ENCODE results near the gene FLT3. TPM values are rescaled to one million over a fixed set of nuclear protein-coding genes. Genes with fewer than 3 reads are reported as not detected.

Gene FLT3
- polyA plus RNA-seq, 1 experiment: not detected

- CTCF ChIA-PET: interaction anchor here (1.1 kb wide), 1 partner anchor 300 kb away, joined by 3 read pairs; no protein-coding TSS in a partner anchor
- no peak for DNase-seq (ENCODE audit: low read depth)
- H3K4me3 ChIP-seq (ENCODE audit: low read depth, low read length): no peak overlapping the region
- H3K27me3 ChIP-seq (ENCODE audit: control insufficient read depth, insufficient read depth, low read length): peaks cover 3% of the 10 kb centered on the region; the same call in 1 of the 2 replicates
- no peaks in the 10 kb centered on the region for H3K36me3 ChIP-seq (ENCODE audit: control insufficient read depth, insufficient read depth, low read length)
- no peak for TF ChIP-seq CTCF (IDR thresholded peaks at IDR 0.05; ENCODE audit: insufficient read depth, low read depth, low read length)
- POLR2A ChIA-PET: interaction anchor here (0.5 kb wide), 1 partner anchor 8 kb away, joined by 6 read pairs; no protein-coding TSS in a partner anchor
These were observed 29.7 kb upstream of the FLT3 start for GRCh38 chr13:28129911-28130693.

- POLR2A ChIA-PET: no interaction called here
- no peak overlapping the region for H3K4me3 ChIP-seq (ENCODE audit: low read depth, low read length)
- peaks cover 3% of the 10 kb centered on the region; the same call in 1 of the 2 replicates for H3K27me3 ChIP-seq (ENCODE audit: control insufficient read depth, insufficient read depth, low read length)
- H3K36me3 ChIP-seq (ENCODE audit: control insufficient read depth, insufficient read depth, low read length): no peaks in the 10 kb centered on the region
- no peak for TF ChIP-seq CTCF (IDR thresholded peaks at IDR 0.05; ENCODE audit: insufficient read depth, low read depth, low read length)
- CTCF ChIA-PET: no interaction called here
- DNase-seq (ENCODE audit: low read depth): no peak
These were observed 28.6 kb upstream of the FLT3 start for GRCh38 chr13:28128926-28129325.

- no peak overlapping the region for H3K4me3 ChIP-seq (ENCODE audit: low read depth, low read length)
- peaks cover 3% of the 10 kb centered on the region; the same call in 1 of the 2 replicates for H3K27me3 ChIP-seq (ENCODE audit: control insufficient read depth, insufficient read depth, low read length)
- DNase-seq (ENCODE audit: low read depth): no peak
- ChIA-PET CTCF (no interaction called here), POLR2A (no interaction called here)
- H3K36me3 ChIP-seq (ENCODE audit: control insufficient read depth, insufficient read depth, low read length): no peaks in the 10 kb centered on the region
- no peak for TF ChIP-seq CTCF (IDR thresholded peaks at IDR 0.05; ENCODE audit: insufficient read depth, low read depth, low read length)
These were observed 27.7 kb upstream of the FLT3 start for GRCh38 chr13:28128030-28128429.

- no peak for DNase-seq (ENCODE audit: low read depth)
- peaks cover 3% of the 10 kb centered on the region for H3K27me3 ChIP-seq (ENCODE audit: control insufficient read depth, insufficient read depth, low read length)
- ChIA-PET POLR2A (no interaction called here), CTCF (no interaction called here)
- TF ChIP-seq CTCF (IDR thresholded peaks at IDR 0.05; ENCODE audit: insufficient read depth, low read depth, low read length): no peak
- no peak overlapping the region for H3K4me3 ChIP-seq (ENCODE audit: low read depth, low read length)
- H3K36me3 ChIP-seq (ENCODE audit: control insufficient read depth, insufficient read depth, low read length): no peaks in the 10 kb centered on the region
These were observed 20.8 kb upstream of the FLT3 start for GRCh38 chr13:28121224-28121623.

GRCh38 chr13:28120317-28120716 lies 19.9 kb upstream of the FLT3 start:
- no peak overlapping the region for H3K4me3 ChIP-seq (ENCODE audit: low read depth, low read length)
- no peak for TF ChIP-seq CTCF (IDR thresholded peaks at IDR 0.05; ENCODE audit: insufficient read depth, low read depth, low read length)
- ChIA-PET CTCF (no interaction called here), POLR2A (no interaction called here)
- H3K36me3 ChIP-seq (ENCODE audit: control insufficient read depth, insufficient read depth, low read length): no peaks in the 10 kb centered on the region
- DNase-seq (ENCODE audit: low read depth): no peak
- peaks cover 5% of the 10 kb centered on the region for H3K27me3 ChIP-seq (ENCODE audit: control insufficient read depth, insufficient read depth, low read length)
